Sciatic nerve (tissue), 2 donors: Measurements from ENCODE around the gene PLA2G2F. TPM values are rescaled to one million over a fixed set of nuclear protein-coding genes. Genes with fewer than 3 reads are reported as not detected.
A peak's percentile ranks its signal among the peaks of the same experiment; 100 is the strongest.

Experiments
- ATAC-seq: fragments of 200-7000 bp; cut with Tn5 transposase; one replicate; pipeline ENCODE4 v1.9.1; 2020; ENCODE audit warnings: mild to moderate bottlenecking, moderate library complexity
- DNase-seq: peaks from one replicate; pipeline ENCODE4 v3.0.0-alpha.2; 2020; ENCODE audit warnings: low spot score
- intact Hi-C: fragments of 100-400 bp; cut with DNase I; formaldehyde crosslinking; loops from one replicate; pipeline ENCODE4 v1.14.2; 2022
- total RNA-seq: library from RNA; stranded (reverse); fragmentation: NEBNext Ultra II Directional; extraction: Animal tissue kit (Norgen Biotek cat#: 25700); gene quantifications from one replicate; pipeline ENCODE4 v1.2.1, GENCODE V29; 2021
- donor health status: DM: no; HTN: no; CAD: no.
- donor health status: DM: no; HTN: no; CAD: no.

Gene PLA2G2F
- total RNA-seq, 1 donor from 2014 or later, result not detected

- DNase-seq, result peak; percentile 25
- no peak for ATAC-seq
- intact Hi-C loops, result no loop called here
Measured at GRCh38 chr1:20139776-20140612, 871 bp downstream of the PLA2G2F start.

DNA sequence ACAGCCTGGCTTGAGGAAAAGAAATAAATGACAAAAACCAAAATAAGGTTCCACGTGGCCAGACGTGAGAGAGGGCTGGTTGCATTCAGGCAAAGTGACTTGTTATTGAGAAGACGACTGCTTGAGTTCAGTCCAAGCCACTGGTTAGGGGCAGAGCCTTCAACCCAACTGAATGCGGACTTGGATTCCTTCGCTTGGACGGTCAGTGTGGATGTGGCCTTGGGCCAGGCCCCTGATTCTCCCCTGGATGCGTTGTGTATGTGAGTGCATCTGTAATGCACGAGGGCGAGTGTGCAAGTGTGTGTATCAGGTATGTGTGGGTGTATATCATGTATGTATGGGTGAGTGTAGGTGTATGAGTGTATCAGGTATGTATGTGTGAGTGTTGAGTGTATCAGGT lies 1.9 kb downstream of the PLA2G2F start:
- peak; percentile 34 for DNase-seq
- no peak for ATAC-seq
- intact Hi-C loops, result no loop called here

- DNase-seq, result peak; percentile 19
- intact Hi-C loops, result no loop called here
- ATAC-seq, result no peak
Measured at GRCh38 chr1:20141466-20141865, 2.3 kb downstream of the PLA2G2F start.

DNA sequence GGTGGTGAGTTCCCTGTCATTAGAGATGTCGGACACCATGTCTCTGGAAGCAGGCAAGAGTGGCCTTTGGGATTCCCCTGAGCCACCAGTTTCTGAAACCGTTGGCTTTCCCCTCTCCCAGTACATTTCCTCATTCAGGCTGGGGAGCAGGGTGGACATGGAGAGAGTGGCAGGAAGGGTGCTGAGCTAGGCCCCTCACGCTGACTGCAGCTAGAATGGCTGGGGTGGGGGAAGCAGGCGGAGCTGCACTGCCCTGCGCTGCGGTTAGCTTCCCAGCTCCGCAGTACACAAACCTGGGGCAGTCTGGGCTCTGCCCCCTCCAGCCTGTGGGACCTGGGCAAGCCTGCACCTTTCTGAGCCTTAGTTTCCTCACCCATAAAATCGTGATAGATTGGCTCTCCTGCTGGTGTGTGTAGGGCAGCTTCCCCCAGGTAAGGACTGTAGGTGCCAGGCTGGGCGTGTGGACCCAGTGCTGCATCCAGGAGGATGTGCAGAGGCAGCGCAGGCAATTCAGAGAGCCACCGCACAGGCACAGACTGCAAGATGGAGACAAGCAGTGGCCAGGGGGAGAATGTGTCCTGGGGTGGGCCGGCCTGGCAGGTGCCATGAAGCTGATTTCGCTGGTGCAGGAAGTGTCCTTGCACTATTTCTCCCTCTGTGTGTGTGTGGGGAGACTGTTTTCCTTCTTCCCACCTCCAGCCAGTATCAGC lies 3.0 kb downstream of the PLA2G2F start:
- ATAC-seq (no peak), DNase-seq (peak; percentile 33)
- intact Hi-C loops, result no loop called here

DNA sequence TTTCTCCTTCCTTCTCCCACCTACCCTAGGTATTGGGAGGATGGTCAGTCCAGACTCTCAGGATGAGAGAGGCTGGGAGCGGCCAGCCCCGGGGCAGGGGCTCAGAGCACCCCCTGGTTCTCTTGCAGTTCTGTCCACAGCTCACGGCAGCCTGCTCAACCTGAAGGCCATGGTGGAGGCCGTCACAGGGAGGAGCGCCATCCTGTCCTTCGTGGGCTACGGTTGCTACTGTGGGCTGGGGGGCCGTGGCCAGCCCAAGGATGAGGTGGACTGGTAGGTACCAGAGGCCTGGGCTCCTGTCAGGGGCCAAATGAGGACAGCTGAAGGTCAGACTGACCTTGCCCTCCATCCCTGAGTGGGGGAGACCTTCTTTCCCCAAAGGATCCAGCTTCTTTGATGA lies 4.2 kb downstream of the PLA2G2F start:
- DNase-seq (peak; percentile 12), ATAC-seq (no peak)
- intact Hi-C loops, result no loop called here

DNA sequence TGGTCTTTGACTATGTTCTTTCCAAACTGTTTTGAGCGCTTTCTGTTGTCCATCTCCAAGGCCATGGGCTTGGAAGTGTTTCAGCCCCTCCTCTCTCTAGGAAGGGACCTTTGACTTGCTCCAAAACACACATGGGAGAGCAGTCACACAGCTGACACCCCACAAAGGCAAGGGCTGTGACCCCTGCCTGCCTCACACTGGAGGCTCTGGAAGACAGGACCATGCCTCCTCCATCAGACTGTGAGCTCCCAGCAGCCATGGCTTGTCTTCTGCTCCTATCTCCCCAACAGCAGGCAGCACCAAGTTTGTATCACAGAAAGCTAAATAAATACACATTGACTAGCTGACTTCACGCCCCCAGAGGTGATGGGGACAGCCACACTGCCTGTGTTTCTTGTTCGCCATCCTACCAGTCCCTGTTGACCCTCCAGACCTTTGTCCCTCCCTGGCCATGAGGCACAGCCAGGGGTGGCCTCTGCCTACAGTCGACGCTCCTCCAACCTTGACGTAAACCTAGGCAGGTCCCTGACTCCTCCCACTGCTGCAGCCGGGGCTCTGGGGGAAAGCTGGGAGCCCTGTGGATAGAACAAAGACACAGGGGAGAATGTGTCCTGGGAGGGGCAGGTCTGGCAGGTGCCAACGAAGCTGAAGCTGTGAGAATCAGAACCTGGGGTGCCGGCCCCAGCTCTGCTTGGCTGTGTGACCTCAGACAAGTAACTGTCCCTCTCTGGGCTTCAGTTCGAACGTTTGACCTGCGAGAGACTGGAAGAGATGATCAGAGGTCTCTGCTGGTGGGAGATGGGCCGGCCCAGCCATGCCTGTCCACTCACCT lies 4.8 kb downstream of the PLA2G2F start:
- DNase-seq (no peak), ATAC-seq (no peak)
- intact Hi-C loops, result no loop called here

- no peak for DNase-seq
- intact Hi-C loops, result no loop called here
- no peak for ATAC-seq
Measured at GRCh38 chr1:20147846-20148570, 8.9 kb downstream of the PLA2G2F start.

DNA sequence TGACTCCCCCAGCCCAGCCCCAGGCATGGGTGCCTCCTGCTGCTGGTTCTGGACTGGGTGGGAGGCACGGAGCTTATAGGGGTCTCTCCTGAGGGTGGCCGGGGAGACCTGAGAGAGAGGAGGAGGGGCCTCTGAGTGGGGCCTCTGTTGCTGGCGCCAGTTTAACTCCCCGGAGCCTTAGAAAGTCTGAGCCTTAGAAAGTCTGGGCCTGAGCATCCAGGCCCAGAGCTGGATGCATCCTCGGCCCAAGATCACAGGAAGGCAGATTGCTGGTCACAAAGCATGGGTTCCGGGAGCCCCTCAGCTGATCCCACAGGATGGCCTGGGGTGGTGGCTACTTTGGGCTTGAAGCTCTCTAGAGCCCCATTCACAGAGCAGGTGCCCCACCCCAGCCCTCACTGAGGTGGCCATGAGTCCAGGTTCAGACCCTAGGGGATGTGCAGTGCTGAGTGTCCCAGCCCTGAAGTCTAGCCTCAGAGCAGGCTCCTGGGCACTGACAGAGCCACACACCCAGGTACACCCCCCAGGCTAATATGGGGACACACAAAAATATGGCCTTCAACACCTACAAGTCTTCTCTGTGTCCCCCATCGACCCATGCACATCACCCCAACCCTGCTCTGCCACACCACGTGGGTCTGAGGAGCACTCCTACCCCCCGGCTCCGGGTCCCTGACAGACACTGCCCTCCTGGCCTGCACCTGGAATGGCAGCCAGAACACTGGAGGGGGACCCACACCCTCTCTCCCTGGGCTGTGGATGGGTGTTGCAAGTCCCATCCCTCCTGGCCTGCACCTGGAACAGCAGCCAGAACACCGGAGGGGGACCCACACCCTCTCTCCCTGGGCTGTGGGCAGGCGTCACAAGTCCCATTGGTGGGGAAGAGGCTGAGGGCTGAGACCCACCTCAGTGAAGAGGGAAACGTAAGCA lies 9.7 kb downstream of the PLA2G2F start:
- DNase-seq (no peak), ATAC-seq (no peak)
- intact Hi-C loops, result no loop called here

GRCh38 chr1:20149601-20150325 lies 10.6 kb downstream of the PLA2G2F start:
- DNase-seq (no peak), ATAC-seq (no peak)
- intact Hi-C loops, result no loop called here

- ATAC-seq (no peak), DNase-seq (no peak)
- intact Hi-C loops, result no loop called here
Measured at GRCh38 chr1:20150326-20150705, 11.2 kb downstream of the PLA2G2F start.

DNA sequence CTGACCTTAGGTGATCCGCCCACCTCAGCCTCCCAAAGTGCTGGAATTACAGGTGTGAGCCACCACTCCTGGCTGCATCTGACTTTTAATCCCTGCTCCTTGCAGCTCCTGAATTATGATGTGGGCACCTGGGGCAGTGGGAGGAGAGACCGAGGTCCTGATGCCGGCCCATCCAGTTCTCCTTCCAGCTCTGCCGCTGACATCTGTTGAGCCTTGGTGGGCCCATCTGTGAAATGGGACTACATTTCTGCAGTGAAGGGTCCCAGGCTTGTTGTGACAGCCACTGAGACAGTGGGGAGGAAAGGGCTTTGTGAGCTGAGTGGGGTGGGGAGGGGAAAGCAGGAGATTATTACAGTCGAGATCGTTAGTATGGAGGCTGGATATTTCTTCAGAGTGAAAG lies 11.8 kb downstream of the PLA2G2F start:
- ATAC-seq, result no peak
- DNase-seq, result peak; percentile 46
- intact Hi-C loops, result no loop called here

GRCh38 chr1:20151906-20152598 lies 12.9 kb downstream of the PLA2G2F start:
- DNase-seq (peak; percentile 91), ATAC-seq (peak; percentile 92)
- intact Hi-C loops, result loop anchor here (2.0 kb wide), 1 partner anchor 227 kb away; no protein-coding TSS in a partner anchor

DNA sequence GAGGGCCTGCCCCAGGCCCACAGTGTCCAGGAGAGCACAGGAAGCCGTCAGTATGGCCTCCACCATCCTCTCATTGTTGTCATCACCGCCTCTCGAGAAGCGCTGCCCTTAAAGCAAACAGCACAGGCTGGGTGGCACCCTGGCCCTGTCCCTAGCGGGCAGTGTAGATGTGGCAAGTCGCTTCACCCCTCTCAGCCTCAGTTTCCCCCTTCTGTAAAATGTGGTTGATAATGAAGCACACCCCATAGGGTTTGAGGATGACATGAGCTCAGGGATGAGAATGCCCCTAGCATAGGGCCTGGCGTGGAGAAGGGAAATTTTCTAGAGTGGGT lies 13.4 kb downstream of the PLA2G2F start:
- ATAC-seq (no peak), DNase-seq (no peak)
- intact Hi-C loops, result loop anchor here (2.0 kb wide), 1 partner anchor 228 kb away; no protein-coding TSS in a partner anchor

- DNase-seq (peak; percentile 68), ATAC-seq (peak; percentile 68)
- intact Hi-C loops, result loop anchor here (2.0 kb wide), 1 partner anchor 228 kb away; no protein-coding TSS in a partner anchor
Measured at GRCh38 chr1:20153000-20153418, 13.9 kb downstream of the PLA2G2F start.

DNA sequence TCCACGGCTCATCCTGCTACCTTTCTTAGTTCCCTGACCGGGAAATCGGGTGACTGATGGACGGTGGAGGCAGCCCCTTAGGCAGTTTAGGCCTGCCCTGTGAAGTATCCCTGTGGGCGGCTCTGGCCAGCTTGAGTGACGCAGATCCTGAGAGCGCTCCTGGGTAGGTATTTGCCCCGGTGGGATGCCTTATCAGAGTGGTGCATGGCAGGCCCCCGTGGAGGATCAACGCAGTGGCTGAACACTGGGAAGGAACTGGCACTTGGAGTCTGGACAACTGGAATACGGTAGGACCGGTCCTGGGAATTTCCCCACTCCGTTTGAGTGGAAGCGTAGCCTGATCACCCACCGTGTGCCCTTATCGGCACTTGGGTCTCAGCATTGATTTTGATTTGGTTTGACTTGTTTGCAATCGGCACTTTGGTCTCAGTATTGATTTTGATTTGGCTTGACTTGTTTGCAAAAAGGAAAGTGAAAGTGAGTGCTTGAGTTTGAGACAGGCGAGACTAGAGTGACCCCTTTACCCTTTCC lies 15.2 kb downstream of the PLA2G2F start:
- DNase-seq (peak; percentile 49), ATAC-seq (no peak)
- intact Hi-C loops, result no loop called here

GRCh38 chr1:20158358-20159070 lies 19.4 kb downstream of the PLA2G2F start:
- ATAC-seq (no peak), DNase-seq (no peak)
- intact Hi-C loops, result no loop called here
